ENCODE measurements around the gene JPT2. TPM values are rescaled to one million over a fixed set of nuclear protein-coding genes. Genes with fewer than 3 reads are reported as not detected.

The JPT2 gene
- total RNA-seq, 4 donors from 2014 or later = 22.7 to 28.5 (median 23.8) TPM

DNA sequence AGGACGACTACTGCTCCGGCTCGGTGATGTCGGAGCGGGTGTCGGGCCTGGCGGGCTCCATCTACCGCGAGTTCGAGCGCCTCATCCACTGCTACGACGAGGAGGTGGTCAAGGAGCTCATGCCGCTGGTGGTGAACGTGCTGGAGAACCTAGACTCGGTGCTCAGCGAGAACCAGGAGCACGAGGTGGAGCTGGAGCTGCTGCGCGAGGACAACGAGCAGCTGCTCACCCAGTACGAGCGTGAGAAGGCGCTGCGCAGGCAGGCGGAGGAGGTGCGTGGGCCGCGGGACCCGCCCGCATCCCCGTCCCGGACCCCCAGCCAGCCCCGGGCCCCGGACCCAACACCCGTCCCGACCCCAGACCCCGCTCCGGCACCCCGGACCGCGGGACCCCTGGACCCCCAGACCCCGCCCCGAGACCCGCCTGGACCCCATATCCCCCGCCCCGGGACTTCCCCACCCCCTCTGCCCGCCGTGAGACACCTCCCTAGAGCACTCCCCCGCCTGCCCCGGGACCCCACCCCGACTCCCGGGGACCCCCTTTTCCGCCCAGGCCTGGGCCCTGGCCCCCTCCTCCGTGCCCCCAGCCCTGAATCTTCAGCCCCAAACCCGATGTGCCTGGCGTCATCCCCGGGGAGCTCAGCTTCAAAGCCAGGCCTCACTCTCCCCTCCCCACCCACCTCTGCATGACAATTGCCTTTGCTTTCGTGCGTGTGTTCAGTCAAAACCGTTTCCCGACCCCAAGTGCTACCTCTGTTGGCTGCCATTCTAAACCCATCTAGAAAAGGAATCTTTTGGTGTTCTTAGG lies 28.5 kb downstream of the JPT2 start:
- DNase-seq (ENCODE audit: low spot score) (no peak), ATAC-seq (ENCODE audit: low FRiP score) (peak; percentile 32)
- TF ChIP-seq, protein P1, sequence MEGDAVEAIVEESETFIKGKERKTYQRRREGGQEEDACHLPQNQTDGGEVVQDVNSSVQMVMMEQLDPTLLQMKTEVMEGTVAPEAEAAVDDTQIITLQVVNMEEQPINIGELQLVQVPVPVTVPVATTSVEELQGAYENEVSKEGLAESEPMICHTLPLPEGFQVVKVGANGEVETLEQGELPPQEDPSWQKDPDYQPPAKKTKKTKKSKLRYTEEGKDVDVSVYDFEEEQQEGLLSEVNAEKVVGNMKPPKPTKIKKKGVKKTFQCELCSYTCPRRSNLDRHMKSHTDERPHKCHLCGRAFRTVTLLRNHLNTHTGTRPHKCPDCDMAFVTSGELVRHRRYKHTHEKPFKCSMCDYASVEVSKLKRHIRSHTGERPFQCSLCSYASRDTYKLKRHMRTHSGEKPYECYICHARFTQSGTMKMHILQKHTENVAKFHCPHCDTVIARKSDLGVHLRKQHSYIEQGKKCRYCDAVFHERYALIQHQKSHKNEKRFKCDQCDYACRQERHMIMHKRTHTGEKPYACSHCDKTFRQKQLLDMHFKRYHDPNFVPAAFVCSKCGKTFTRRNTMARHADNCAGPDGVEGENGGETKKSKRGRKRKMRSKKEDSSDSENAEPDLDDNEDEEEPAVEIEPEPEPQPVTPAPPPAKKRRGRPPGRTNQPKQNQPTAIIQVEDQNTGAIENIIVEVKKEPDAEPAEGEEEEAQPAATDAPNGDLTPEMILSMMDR (IDR thresholded peaks at IDR 0.05) = no peak

GRCh38 chr16:1707193-1707790 lies 29.2 kb downstream of the JPT2 start:
- ATAC-seq (ENCODE audit: low FRiP score) = no peak
- no peak for DNase-seq (ENCODE audit: low spot score)
- TF ChIP-seq, protein P1 (IDR thresholded peaks at IDR 0.05) = no peak

DNA sequence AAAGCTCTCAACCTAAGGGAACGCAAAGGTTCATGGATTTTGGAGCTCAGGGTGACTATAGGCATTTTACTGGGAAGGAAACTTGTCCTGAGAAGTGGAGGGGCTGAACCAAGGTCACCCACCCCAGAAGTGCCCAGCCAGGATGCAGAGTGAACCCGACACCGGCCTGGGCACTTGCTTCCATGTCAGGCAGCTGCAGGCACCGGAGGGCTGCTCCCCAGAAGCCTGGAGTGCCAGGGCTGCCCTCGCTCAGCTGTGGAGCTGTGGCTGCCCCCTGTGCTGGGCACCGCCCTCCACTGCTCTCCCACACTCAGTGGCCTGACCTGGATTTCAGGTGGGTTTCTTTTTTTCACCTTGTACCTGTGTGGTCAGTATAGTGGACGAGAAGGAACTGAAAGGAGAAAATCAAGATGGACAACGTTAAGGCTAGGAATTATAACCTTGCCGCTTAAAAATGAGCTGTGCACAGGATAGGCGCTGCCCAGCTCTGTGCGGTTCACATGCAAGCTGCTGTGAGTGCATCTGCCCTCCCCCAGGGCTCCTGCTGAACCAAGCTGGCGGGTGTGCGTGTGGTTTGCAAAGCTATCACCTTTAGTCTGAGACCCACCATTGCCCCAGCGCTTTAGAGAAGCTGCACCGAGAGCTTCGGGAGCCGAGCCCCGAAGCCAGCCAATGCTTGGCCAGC lies 30.1 kb downstream of the JPT2 start:
- ATAC-seq (ENCODE audit: low FRiP score) (no peak), DNase-seq (ENCODE audit: low spot score) (no peak)
- TF ChIP-seq, protein P1 (IDR thresholded peaks at IDR 0.05) = no peak

GRCh38 chr16:1708768-1709180 lies 30.7 kb downstream of the JPT2 start:
- TF ChIP-seq, protein P1 (IDR thresholded peaks at IDR 0.05) = no peak
- DNase-seq (ENCODE audit: low spot score) (no peak), ATAC-seq (ENCODE audit: low FRiP score) (no peak)

GRCh38 chr16:1709356-1709755 lies 31.3 kb downstream of the JPT2 start:
- ATAC-seq (ENCODE audit: low FRiP score) = no peak

GRCh38 chr16:1710811-1711507 lies 32.9 kb downstream of the JPT2 start:
- DNase-seq (ENCODE audit: low spot score) (no peak), ATAC-seq (ENCODE audit: low FRiP score) (no peak)
- TF ChIP-seq, protein P1 (IDR thresholded peaks at IDR 0.05) = no peak

More at GRCh38 chr16:1709356-1709755, 31.3 kb downstream of the JPT2 start:
- TF ChIP-seq, protein P1 (IDR thresholded peaks at IDR 0.05) = no peak
- no peak for DNase-seq (ENCODE audit: low spot score)
